K562 (cell line): ENCODE data around the gene EFNA2. TPM values are rescaled to one million over a fixed set of nuclear protein-coding genes. Genes with fewer than 3 reads are reported as not detected.

ENCODE experiments used
- FOXJ2 ChIP-seq: fragments of 200-800 bp; sonication (Bioruptor generic); IDR thresholded peaks from 2 replicates; pipeline ENCODE4 v1.6.1; 2016; ENCODE audit warnings: missing genetic modification characterization, missing compliant biosample characterization
- HNRNPLL ChIP-seq: fragments of 200-400 bp; formaldehyde crosslinking; IDR thresholded peaks from 2 replicates; pipeline ENCODE4 v1.6.1; 2017; ENCODE audit warnings: low read length, low read depth, mild to moderate bottlenecking; ENCODE audit not compliant: poor library complexity, severe bottlenecking
- ILF3 ChIP-seq: fragments of 450-650 bp; IDR thresholded peaks from 2 replicates; pipeline ENCODE4 v1.6.1; 2018; ENCODE audit warnings: antibody characterized with exemption, mild to moderate bottlenecking, moderate library complexity, borderline replicate concordance
- NEUROD1 ChIP-seq: fragments of 150-350 bp; IDR thresholded peaks from 2 replicates; pipeline ENCODE4 v1.6.1; 2014; ENCODE audit warnings: borderline replicate concordance, low read length, low read depth; ENCODE audit not compliant: partially characterized antibody
- PHB ChIP-seq: fragments of 250-450 bp; sonication (Bioruptor Pico); IDR thresholded peaks from 2 replicates; pipeline ENCODE4 v1.5.0; 2021
- PURB ChIP-seq: sonication (generic); formaldehyde crosslinking; IDR thresholded peaks from 2 replicates; pipeline ENCODE4 v1.9.0; 2021; ENCODE audit warnings: low read depth, mild to moderate bottlenecking, missing genetic modification reagents
- RNF2 ChIP-seq: sonication (generic); IDR thresholded peaks from 2 replicates; pipeline ENCODE4 v1.6.1; 2016
- SIN3A ChIP-seq, 2 experiments: fragments of 150-350 bp in 1 of 2; IDR thresholded peaks; 2 replicates each; pipeline ENCODE4 v1.6.1; 2011 to 2016; ENCODE audit warnings: borderline replicate concordance in 2 of 2, low read depth in 2 of 2, low read length in 2 of 2, mild to moderate bottlenecking in 2 of 2, moderate library complexity in 2 of 2; ENCODE audit not compliant: control insufficient read depth in 1 of 2
- SMARCE1 ChIP-seq: fragments of 450-650 bp; IDR thresholded peaks from 2 replicates; pipeline ENCODE4 v1.7.1; 2016; ENCODE audit warnings: mild to moderate bottlenecking
- UBTF ChIP-seq, 2 experiments: IDR thresholded peaks; 2 replicates each; pipeline ENCODE4 v1.6.1; 2012; ENCODE audit warnings: improper control_type of control experiment in 2 of 2, low read depth in 2 of 2, low read length in 2 of 2, borderline replicate concordance in 1 of 2
- ZBTB8A ChIP-seq: fragments of 450-650 bp; IDR thresholded peaks from 2 replicates; pipeline ENCODE4 v1.6.1; 2018; ENCODE audit warnings: mild to moderate bottlenecking, moderate library complexity; ENCODE audit not compliant: partially characterized antibody
- ZNF282 ChIP-seq: sonication (generic); formaldehyde crosslinking; IDR thresholded peaks from 2 replicates; pipeline ENCODE4 v1.8.1; 2023; ENCODE audit warnings: missing genetic modification reagents
- polyA plus RNA-seq, 8 experiments: library from polyadenylated mRNA; depleted of rRNA in 4 of 8; stranded (reverse) in 5 of 8; unstranded in 3 of 8; fragments of >200 nt; fragmentation: Nextera tagmentation in 2 of 8; fragmentation: Illumina TruSeq in 1 of 8; extraction: Ambion mirVana in 2 of 8; extraction: Trizol in 1 of 8; gene quantifications; 2 replicates each; pipeline versions ENCODE4 v1.2.1 to v1.2.3, GENCODE V29; 2011 to 2014; ENCODE audit warnings: inconsistent platforms in 1 of 8, missing spikeins in 1 of 8
- total RNA-seq, 7 experiments: library from RNA; depleted of rRNA in 6 of 7; stranded (reverse); fragments of >200 nt in 6 of 7; fragmentation: Illumina TruSeq in 2 of 7; extraction: Trizol in 2 of 7; gene quantifications; 2 replicates each; pipeline versions ENCODE4 v1.2.1 to v1.2.3, GENCODE V29; 2011 to 2021; ENCODE audit warnings: low replicate concordance in 1 of 7
- TF ChIP-seq, protein P1 (sequence below): fragments of 250-450 bp; sonication (Bioruptor Pico); IDR thresholded peaks from 2 replicates; pipeline ENCODE4 v1.5.0; 2022; ENCODE audit warnings: mild to moderate bottlenecking
- TF ChIP-seq, protein P2 (sequence below): conservative IDR thresholded peaks from 2 replicates; pipeline ENCODE4 v1.6.1; 2011; ENCODE audit warnings: low read depth, mild to moderate bottlenecking, low read length; ENCODE audit not compliant: control insufficient read depth

The EFNA2 gene
- total and polyA plus RNA-seq, 9 of the 15 experiments (the other 6 are each of a cell fraction or from before 2014, with no cell fraction given): 0.11 to 0.44 (median 0.15) TPM; not detected in 6

DNA sequence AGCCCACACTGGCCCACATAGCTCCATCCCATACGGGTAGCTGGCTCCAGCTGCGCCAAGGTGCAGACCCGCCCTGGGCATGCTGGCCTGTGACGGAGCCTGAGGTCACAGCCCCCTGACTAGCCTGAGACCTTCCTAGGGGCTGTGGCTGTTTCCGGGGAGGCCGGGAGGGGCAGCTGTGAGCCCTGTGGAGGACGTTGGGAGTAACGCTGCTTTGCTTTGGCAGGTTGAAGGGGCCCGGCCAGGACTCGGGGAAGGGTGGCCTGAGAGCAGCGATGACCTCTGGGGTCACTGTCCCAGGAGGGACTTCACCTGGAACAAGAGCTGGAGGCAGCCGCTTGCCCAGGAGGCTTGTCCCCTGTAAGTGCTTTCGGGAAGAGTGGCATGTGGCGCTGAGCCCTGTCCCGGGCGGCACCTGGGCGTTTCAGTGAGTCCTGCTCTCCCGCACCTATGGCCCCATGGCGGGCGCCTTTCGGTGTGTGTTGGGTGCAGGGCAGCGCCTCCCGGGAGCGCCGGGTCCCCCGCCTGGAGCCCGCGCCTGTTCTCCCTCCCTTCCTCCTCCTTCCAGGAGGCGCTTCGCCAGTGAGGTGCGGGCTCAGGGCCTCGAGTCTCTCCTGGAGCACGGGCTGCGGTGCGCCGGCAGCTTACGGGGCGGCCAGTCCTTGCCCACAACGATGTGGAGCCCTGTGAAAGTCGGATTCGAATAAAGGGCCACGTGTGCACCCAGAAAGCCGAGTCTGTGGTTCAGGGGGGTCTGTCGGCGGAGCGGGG, 11.4 kb upstream of the EFNA2 start (continued):
- TF ChIP-seq, protein P1, sequence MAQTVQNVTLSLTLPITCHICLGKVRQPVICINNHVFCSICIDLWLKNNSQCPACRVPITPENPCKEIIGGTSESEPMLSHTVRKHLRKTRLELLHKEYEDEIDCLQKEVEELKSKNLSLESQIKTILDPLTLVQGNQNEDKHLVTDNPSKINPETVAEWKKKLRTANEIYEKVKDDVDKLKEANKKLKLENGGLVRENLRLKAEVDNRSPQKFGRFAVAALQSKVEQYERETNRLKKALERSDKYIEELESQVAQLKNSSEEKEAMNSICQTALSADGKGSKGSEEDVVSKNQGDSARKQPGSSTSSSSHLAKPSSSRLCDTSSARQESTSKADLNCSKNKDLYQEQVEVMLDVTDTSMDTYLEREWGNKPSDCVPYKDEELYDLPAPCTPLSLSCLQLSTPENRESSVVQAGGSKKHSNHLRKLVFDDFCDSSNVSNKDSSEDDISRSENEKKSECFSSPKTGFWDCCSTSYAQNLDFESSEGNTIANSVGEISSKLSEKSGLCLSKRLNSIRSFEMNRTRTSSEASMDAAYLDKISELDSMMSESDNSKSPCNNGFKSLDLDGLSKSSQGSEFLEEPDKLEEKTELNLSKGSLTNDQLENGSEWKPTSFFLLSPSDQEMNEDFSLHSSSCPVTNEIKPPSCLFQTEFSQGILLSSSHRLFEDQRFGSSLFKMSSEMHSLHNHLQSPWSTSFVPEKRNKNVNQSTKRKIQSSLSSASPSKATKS (CRISPR knock-in tag): no peak
- TF ChIP-seq PURB (no peak), ZNF282 (CRISPR knock-in tag) (no peak), RNF2 (no peak), SIN3A (IDR thresholded peaks at IDR 0.05; ENCODE audit: borderline replicate concordance in 2 of 2, control insufficient read depth in 1 of 2, low read depth in 2 of 2, low read length in 2 of 2) (no peak), NEUROD1 (no peak), FOXJ2 (no peak), ZBTB8A (no peak), HNRNPLL (no peak), PHB (CRISPR knock-in tag) (no peak), ILF3 (0 out of 2 replicates have a peak, but pooled peaks have one; percentile 34), UBTF (IDR thresholded peaks at IDR 0.05; ENCODE audit: borderline replicate concordance in 1 of 2, low read depth in 2 of 2, low read length in 2 of 2) (peak; percentile 27 to 35; a peak in 2 of 4 replicates), SMARCE1 (no peak)
- TF ChIP-seq, protein P2, sequence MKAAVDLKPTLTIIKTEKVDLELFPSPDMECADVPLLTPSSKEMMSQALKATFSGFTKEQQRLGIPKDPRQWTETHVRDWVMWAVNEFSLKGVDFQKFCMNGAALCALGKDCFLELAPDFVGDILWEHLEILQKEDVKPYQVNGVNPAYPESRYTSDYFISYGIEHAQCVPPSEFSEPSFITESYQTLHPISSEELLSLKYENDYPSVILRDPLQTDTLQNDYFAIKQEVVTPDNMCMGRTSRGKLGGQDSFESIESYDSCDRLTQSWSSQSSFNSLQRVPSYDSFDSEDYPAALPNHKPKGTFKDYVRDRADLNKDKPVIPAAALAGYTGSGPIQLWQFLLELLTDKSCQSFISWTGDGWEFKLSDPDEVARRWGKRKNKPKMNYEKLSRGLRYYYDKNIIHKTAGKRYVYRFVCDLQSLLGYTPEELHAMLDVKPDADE: no peak
